Chondrocyte (in vitro differentiated cells): ENCODE results near the gene HDAC9. TPM values are rescaled to one million over a fixed set of nuclear protein-coding genes. Genes with fewer than 3 reads are reported as not detected.

ENCODE experiments used
- DNase-seq: peaks from one replicate; pipeline ENCODE4 v3.0.0; 2021; ENCODE audit warnings: mixed read lengths, low spot score
- H3K27ac Mint-ChIP-seq: one replicate; pipeline ENCODE4 v1.8.0; 2021; ENCODE audit warnings: mild to moderate bottlenecking, moderate library complexity, mixed read lengths; ENCODE audit not compliant: unreplicated experiment
- H3K27me3 Mint-ChIP-seq: 2 replicates; pipeline ENCODE4 v1.8.0; 2021; ENCODE audit warnings: low read depth, mixed read lengths
- H3K36me3 Mint-ChIP-seq: 2 replicates; pipeline ENCODE4 v1.8.0; 2021; ENCODE audit warnings: low read depth, mixed read lengths
- H3K4me1 Mint-ChIP-seq: 2 replicates; pipeline ENCODE4 v1.8.0; 2021; ENCODE audit warnings: low read depth, mild to moderate bottlenecking, mixed read lengths
- H3K4me3 Mint-ChIP-seq: one replicate; pipeline ENCODE4 v1.8.0; 2021; ENCODE audit warnings: mild to moderate bottlenecking, moderate library complexity, mixed read lengths; ENCODE audit not compliant: unreplicated experiment
- H3K9me3 Mint-ChIP-seq: 2 replicates; pipeline ENCODE4 v1.8.0; 2021; ENCODE audit warnings: low read depth, mixed read lengths
- total RNA-seq: library from RNA; stranded (reverse); gene quantifications from 3 replicates; pipeline ENCODE4 v1.2.1, GENCODE V29; 2021
- TF ChIP-seq, protein P1 (sequence below): fragments of 200-600 bp; sonication (generic); IDR thresholded peaks from 2 replicates; pipeline ENCODE4 v1.5.0; 2021; ENCODE audit warnings: antibody characterized with exemption, mild to moderate bottlenecking, moderate library complexity

HDAC9 gene
- total RNA-seq, 1 donor from 2014 or later: 5.9 TPM

DNA sequence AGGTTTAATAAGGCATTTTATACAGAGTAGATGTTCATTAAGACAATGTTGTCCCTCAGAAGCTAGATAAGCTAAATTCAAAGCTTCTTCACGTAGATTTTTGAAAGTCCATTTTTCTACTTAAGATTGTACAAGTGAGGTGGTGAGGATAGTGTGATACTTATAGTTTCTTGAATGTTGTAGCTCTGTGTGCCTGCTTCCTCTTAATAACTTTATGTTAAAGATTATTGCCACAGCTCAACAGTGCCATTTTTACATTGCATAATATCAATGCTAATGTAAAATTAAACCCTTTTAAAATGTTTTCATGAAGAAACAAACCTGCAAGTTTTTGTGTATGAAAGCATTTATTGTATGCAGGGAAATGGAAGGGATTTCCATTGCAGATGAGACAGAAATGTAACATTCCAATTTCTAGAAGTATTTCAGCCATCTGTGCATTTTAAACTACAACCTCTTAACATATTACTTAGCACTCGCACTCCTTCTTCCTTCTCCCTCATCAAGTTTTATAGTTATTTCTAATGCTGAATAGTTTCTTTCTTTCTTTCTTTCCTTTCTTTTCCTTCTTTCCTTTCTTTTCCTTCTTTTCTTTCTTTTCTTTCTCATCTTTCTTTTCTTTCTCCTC is 409.9 kb downstream of the HDAC9 start:
- no peaks in the 10 kb centered on the region for H3K27me3 Mint-ChIP-seq
- H3K36me3 Mint-ChIP-seq: peaks cover 5% of the 10 kb centered on the region
- H3K27ac Mint-ChIP-seq: no peak overlapping the region
- H3K4me1 Mint-ChIP-seq: peaks cover 16% of the 10 kb centered on the region
- H3K4me3 Mint-ChIP-seq: no peak overlapping the region
- peaks cover 16% of the 10 kb centered on the region for H3K9me3 Mint-ChIP-seq
- no peak for DNase-seq
- TF ChIP-seq, protein P1, sequence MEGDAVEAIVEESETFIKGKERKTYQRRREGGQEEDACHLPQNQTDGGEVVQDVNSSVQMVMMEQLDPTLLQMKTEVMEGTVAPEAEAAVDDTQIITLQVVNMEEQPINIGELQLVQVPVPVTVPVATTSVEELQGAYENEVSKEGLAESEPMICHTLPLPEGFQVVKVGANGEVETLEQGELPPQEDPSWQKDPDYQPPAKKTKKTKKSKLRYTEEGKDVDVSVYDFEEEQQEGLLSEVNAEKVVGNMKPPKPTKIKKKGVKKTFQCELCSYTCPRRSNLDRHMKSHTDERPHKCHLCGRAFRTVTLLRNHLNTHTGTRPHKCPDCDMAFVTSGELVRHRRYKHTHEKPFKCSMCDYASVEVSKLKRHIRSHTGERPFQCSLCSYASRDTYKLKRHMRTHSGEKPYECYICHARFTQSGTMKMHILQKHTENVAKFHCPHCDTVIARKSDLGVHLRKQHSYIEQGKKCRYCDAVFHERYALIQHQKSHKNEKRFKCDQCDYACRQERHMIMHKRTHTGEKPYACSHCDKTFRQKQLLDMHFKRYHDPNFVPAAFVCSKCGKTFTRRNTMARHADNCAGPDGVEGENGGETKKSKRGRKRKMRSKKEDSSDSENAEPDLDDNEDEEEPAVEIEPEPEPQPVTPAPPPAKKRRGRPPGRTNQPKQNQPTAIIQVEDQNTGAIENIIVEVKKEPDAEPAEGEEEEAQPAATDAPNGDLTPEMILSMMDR: no peak

DNA sequence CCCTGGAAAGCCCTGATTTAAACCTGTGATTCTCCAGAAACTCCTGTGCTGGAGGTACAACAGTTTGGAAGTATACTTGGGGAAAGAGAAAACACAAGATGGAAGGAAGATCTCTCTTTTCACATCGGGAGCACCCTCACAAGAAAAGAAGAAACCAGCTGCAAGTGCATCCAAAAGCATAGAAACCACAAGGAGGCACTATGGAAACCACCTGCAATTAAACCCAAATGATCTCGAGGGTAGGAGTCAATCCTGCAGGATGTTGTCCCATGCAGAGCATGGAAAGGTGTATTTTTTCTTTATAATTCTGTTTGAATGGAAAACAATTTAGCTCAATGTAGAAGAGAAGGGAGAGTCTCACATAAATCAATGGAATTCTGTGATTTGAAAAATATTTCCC is 411.4 kb downstream of the HDAC9 start:
- Mint-ChIP-seq H3K9me3 (peaks cover 22% of the 10 kb centered on the region), H3K36me3 (peaks cover 5% of the 10 kb centered on the region), H3K27me3 (no peaks in the 10 kb centered on the region)

DNA sequence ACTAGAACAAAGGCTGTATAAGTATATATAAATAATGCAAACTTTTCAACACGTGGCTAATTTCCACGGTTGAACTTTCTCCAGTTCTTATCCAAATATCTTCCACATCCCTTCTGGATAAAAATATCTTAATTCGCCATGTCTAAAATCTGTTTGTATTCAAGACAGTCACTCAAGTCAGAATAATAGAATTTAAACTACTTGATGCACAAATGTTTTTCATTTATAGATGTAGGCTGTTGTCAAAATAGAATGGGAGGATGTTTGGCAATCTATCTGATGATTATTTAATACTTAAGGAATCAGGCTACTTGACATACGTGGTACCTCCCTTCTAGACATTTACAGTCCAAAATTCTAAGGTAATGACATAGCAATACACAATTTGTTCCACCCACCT is 417.6 kb downstream of the HDAC9 start:
- H3K4me3 Mint-ChIP-seq: no peak overlapping the region
- H3K36me3 Mint-ChIP-seq: peaks cover 5% of the 10 kb centered on the region
- H3K4me1 Mint-ChIP-seq: no peaks in the 10 kb centered on the region

More for the DNA sequence above, 411.4 kb downstream of the HDAC9 start:
- no peak for DNase-seq
- TF ChIP-seq, protein P1: no peak
- no peak overlapping the region for H3K27ac Mint-ChIP-seq
- H3K4me3 Mint-ChIP-seq: no peak overlapping the region
- H3K4me1 Mint-ChIP-seq: peaks cover 8% of the 10 kb centered on the region

DNA sequence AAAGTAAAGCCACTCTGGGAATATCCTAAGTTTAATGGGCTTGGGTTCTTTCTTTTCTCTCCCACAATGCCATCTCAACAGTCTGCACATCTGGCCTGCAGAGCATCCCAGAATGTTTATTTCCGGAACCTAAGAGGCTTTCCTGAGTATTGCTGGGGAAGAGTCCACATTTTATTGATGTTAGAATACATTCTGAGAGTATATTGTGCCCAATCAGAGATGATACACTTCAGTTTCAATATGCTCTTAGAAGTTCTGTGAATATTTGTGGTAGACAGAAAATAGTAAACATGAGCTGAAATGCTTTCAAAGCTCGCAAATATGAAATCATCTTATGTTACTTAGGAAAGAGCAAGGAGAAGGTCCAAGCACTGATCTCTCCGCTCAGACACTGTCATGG is 421.3 kb downstream of the HDAC9 start:
- no peaks in the 10 kb centered on the region for H3K4me1 Mint-ChIP-seq
- peaks cover 8% of the 10 kb centered on the region for H3K9me3 Mint-ChIP-seq
- TF ChIP-seq, protein P1: no peak
- no peak for DNase-seq
- H3K36me3 Mint-ChIP-seq: peaks cover 3% of the 10 kb centered on the region
- no peak overlapping the region for H3K27ac Mint-ChIP-seq
- no peak overlapping the region for H3K4me3 Mint-ChIP-seq
- H3K27me3 Mint-ChIP-seq: no peaks in the 10 kb centered on the region

More for the DNA sequence above, 417.6 kb downstream of the HDAC9 start:
- DNase-seq: no peak
- TF ChIP-seq, protein P1: no peak
- no peaks in the 10 kb centered on the region for H3K27me3 Mint-ChIP-seq
- H3K9me3 Mint-ChIP-seq: peaks cover 22% of the 10 kb centered on the region
- H3K27ac Mint-ChIP-seq: no peak overlapping the region

DNA sequence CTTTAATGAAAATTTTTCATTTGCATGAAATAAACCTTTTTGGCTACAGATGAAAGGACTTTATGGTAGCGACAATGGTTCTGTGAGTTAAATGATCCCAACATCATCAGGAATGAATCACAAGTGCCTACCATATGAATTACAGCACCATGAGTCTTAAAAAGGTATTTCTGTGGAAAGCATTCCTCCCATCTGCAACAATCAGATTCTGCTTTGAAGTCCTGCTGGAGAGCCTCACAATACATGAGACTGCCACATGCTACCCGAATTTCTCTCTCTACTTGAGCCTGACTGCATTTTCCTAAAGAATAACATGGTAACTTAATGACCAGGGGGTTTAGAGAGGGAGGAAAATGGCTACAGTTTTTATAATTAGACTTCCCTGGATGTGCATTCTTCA is 431.6 kb downstream of the HDAC9 start:
- no peak overlapping the region for H3K4me3 Mint-ChIP-seq
- no peak overlapping the region for H3K27ac Mint-ChIP-seq
- no peaks in the 10 kb centered on the region for H3K27me3 Mint-ChIP-seq
- TF ChIP-seq, protein P1: no peak
- no peaks in the 10 kb centered on the region for H3K9me3 Mint-ChIP-seq
- DNase-seq: no peak
- no peaks in the 10 kb centered on the region for H3K4me1 Mint-ChIP-seq
- H3K36me3 Mint-ChIP-seq: no peaks in the 10 kb centered on the region
